ENCODE results near the gene CAPRIN2.

Gene CAPRIN2, protein sequence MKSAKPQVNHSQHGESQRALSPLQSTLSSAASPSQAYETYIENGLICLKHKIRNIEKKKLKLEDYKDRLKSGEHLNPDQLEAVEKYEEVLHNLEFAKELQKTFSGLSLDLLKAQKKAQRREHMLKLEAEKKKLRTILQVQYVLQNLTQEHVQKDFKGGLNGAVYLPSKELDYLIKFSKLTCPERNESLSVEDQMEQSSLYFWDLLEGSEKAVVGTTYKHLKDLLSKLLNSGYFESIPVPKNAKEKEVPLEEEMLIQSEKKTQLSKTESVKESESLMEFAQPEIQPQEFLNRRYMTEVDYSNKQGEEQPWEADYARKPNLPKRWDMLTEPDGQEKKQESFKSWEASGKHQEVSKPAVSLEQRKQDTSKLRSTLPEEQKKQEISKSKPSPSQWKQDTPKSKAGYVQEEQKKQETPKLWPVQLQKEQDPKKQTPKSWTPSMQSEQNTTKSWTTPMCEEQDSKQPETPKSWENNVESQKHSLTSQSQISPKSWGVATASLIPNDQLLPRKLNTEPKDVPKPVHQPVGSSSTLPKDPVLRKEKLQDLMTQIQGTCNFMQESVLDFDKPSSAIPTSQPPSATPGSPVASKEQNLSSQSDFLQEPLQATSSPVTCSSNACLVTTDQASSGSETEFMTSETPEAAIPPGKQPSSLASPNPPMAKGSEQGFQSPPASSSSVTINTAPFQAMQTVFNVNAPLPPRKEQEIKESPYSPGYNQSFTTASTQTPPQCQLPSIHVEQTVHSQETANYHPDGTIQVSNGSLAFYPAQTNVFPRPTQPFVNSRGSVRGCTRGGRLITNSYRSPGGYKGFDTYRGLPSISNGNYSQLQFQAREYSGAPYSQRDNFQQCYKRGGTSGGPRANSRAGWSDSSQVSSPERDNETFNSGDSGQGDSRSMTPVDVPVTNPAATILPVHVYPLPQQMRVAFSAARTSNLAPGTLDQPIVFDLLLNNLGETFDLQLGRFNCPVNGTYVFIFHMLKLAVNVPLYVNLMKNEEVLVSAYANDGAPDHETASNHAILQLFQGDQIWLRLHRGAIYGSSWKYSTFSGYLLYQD

DNA sequence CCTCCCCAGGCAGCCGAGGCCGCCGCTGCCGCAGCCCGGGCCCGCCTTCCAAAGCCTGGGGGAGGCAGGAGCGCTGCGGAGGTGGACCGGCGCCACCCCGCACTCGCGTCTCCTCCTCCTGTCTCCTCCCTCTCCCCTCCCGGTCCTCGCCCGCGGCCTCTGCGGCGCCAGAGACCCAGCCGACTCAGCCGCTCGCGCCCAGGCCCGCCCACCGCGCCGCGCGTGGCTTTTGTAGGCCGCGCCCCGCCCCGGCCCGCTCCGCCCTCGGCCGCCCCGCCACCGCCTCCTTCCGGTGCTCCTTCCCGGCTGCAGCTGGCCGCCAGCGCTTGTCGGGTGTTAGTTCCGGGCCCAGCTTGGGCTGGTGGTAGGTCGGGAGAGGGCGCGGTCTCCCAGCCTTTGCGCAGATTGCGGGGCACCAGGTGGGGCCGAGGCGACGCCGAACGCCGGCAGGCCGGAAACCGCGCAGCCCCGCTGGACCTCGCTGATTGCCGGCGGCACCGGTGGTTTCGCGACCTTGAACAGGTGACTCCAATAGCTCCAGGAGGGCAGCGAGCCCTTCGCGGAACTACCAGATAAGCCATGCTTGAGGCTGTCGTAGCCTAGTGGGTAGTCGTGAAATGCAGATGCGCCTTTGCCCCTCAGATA, at the start of gene CAPRIN2:
CAPRIN2 (minus strand) TSS at position 202 of the 645 bp plus-strand sequence. CDS start 1,431 bp downstream, outside the sequence.
- peak; percentile 85 to 88 for DNase-seq (ENCODE audit: low read depth in 2 of 2)

DNA sequence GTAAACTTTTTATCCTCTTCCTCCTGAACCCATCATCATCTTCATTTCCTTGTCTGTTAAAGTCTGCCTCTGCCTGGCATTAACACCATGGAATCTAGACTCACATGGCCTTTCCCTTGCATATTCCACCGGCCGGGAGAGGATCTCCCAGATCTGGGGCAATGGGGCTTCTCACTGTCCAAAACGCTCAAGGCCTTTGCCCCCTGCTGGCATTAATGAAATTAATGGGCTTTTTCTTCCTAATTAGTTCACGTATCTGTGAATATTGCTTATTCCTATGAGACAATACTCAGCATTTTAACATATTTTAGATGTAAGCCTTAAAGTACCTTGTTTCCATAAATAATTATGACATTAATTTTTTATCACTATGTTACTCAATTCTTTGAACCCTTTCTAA, 42.9 kb upstream of the CAPRIN2 start:
- DNase-seq (ENCODE audit: low read depth in 2 of 2) = no peak

- no peak for DNase-seq (ENCODE audit: low read depth in 2 of 2)
Observed at GRCh38 chr12:30796891-30797371, 42.2 kb upstream of the CAPRIN2 start.

- DNase-seq (ENCODE audit: low read depth in 2 of 2) = no peak
Observed at GRCh38 chr12:30796313-30796780, 41.6 kb upstream of the CAPRIN2 start.

DNA sequence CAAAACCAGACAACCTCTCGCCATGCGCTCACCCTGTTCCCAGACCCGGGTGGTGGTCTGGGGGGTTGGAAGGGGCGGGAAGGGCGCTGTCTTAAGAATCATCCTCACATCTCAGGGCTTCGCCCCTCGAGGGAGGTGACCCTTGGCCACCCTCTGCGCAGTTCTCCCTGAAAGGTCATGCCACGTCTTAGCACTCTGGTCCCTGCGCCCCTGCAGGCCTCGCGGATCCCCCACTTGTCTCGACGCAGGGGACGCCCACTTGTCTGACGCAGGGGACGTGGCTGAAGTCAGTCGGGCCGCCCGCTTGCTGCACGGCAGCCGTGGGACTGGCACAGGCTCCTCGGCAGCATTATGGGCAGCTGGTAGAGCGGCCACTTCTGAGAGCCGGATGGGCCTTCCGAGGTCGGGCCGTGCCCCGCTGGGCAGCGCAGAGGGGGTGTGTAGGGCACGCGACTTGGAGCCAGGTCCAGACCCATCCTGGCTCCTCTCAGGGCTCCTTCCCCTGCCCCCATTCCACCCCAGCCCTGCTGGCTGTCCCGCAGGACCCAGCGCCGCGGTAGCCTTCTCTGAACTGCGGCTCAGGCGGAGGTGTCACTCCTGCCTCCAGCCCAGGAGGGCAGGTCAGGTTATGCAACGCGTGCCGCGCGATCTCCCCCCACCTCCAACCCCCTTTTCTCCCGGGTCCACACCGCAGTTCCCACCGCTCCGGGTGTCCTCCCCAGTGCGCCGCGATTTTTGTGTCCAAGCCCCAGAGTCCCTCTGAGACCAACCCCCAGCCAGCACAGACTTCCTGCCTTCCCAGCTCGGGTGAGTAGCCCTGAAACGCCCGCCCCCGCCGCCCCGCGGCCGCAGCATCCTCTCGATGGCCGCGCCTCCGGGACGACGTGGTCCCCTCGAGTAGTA, 40.9 kb upstream of the CAPRIN2 start:
- DNase-seq (ENCODE audit: low read depth in 2 of 2) = no peak

DNA sequence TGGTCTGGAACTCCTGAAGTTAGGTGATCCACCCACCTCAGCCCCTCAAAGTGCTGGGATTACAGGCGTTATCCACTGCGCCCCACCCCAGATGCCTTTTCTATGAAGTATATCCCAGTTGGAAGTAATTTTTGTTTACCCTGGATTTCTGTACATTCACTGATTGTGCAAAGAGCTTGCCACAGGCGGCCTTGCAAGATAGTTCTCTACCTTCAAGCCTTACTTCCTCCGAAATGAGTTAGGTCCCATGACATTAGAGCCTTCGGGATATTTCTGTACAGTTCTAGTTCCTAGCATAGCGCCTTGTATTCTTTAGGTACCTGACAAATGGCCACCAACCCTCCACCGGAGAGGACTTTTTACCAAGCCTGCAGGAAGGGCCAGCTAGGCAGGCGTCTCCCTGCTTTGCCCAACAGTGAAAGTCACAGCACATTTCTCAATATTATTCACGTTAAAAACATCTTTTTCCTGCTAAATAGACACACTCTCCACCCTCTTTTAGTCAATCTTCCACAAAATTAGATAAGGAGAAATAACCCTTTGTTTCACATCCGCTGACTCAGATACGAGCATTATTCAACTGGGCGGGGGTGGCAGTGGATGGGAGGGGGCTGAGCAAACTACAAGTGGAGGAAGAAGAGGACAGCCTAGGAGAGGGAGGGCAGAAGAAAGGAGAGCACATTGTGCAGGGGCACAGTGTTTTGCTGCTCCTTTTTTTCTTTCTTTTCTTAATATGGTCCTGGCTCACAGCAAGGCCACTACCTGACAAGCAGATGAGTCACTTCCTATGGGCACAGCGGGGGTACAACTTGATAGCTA, 40.0 kb upstream of the CAPRIN2 start:
- no peak for DNase-seq (ENCODE audit: low read depth in 2 of 2)

DNA sequence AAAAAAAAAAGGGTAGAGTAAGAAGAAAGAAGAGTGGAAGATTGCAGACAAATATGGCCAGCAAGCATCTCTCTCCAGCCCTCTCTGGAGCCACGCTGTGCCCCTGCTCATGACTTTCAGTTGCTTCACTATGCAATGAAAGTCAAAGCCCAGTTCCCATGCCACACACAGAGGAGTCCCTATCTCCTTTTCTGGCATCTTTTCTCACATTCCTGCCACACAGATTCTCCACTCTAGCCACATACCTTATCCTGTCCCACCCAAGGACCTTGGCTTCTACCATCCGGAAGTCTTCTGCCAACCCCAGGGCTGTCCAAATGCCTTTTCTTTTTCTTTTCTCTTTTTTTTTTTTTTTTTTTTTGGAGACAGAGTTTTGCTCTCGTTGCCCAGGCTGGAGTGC, 39.3 kb upstream of the CAPRIN2 start:
- DNase-seq (ENCODE audit: low read depth in 2 of 2) = no peak

DNA sequence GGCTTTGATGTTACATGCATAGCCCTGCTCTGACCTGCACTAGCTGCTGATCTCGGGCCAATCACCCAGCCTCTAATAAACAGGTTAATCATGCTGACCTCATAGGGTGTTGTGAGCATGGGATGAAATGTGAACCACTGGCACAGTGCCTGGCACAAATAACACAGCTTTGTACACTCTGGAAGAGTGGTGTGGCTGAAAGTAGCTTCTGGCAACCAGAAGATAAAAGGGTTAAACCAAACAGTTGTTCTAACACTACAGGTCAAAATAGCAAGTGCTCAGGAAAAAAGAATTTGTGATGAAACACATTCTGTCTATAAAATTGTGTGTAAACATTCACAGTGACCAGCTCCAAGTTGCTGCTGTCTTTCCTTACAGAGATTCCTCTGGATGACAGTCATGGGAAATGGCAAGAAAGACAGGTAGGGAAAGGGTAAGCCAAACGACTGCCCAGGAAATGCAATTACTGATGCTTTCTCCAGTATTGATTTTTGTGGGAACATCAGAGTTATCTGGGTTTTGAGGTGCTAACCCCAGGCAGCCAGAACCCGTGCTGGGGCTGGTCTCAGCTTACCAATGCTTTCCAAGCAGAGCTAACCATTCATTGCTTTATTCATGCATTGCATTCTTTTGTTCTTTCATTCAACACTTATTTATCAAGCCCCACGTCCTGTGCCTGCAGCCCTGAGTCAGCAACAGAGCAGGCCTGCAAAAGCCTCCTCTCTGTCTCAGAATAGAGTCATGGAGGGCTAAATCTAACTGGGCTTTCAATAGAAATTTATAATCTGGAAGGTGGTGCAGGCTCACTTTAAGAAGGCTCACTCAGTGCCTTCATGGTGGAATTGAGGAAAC, 38.1 kb upstream of the CAPRIN2 start:
- DNase-seq (ENCODE audit: low read depth in 2 of 2) = no peak

DNA sequence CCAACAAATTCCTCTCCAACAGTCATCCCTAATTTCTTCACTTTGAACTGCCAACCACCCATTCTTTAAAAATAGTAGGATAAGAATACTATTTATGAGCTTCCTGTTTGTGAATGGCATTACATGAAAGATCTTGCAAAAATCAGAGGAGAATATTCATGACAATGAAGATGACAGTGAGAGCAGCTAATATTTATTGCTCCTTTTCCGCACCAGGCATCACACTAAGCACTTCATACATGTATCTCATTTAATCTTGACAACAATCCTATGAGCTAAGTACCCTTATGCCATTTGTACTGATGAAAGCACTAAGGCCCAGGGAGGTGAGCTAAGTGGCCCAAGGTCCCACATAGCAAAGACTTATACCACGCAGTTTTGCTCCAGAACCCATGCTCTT, 37.3 kb upstream of the CAPRIN2 start:
- DNase-seq (ENCODE audit: low read depth in 2 of 2) = no peak

GRCh38 chr12:30788754-30789153, 34.0 kb upstream of the CAPRIN2 start:
- no peak for DNase-seq (ENCODE audit: low read depth in 2 of 2)

DNA sequence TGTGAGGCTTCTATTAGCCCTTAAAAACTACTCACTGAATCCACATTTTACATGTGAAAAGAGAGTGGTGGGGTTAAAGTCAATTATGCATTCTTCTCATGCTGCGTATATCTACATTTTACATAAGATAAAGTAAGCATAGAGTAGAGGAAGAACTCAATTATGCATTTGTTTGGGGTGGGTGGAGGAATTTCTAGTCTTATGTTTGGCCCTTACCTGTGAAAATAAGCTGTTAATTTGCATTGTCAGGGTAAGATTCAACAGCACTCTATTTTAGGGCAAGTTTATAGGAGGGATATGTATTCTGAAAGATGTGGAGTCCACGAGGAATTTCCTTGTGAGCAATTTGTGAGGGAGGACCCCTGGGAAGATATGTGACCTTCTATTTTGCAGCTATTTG, 30.9 kb upstream of the CAPRIN2 start:
- no peak for DNase-seq (ENCODE audit: low read depth in 2 of 2)

DNA sequence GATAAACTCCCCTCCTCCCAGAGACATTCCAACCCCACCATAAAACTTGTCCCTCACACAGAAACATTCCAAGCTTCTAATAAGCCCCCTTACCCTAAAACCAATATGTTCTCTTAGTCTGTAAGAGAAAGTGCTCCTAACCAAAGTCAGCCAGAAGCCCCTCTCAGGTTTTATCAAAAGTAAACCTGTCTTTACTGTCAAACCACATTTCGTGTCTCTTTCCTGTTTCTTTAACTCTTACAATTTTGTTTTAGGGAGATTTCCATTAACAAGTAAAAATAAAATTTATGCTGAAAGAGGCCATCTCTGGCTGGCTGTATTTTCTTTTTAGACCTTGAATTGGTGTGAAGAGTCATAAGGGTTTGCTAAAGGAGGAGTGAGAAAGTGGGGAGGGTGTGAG, 29.8 kb upstream of the CAPRIN2 start:
- DNase-seq (ENCODE audit: low read depth in 2 of 2) = no peak

DNA sequence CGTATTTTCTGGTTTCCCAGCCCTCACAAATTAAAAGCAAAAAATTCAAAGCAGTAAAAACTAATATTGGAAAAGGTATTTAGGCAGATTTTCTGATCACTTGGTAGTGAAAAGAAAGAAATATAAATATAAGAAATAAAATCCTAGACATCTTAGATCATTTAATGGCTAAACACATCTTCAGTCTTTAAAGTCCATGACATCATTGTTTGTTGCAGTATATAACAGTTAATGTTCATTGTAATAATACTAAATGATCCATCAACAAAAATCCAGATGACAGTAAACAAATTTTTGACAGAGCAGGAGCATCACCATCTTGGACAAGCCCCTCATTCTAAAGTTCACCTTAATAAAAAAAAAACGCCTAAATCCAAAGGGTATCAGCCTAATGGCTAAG, 29.2 kb upstream of the CAPRIN2 start:
- DNase-seq (ENCODE audit: low read depth in 2 of 2) = no peak

GRCh38 chr12:30782316-30783173, 27.8 kb upstream of the CAPRIN2 start:
- no peak for DNase-seq (ENCODE audit: low read depth in 2 of 2)

- no peak for DNase-seq (ENCODE audit: low read depth in 2 of 2)
Observed at GRCh38 chr12:30779578-30779977, 24.8 kb upstream of the CAPRIN2 start.

GRCh38 chr12:30779178-30779577, 24.4 kb upstream of the CAPRIN2 start:
- no peak for DNase-seq (ENCODE audit: low read depth in 2 of 2)

DNA sequence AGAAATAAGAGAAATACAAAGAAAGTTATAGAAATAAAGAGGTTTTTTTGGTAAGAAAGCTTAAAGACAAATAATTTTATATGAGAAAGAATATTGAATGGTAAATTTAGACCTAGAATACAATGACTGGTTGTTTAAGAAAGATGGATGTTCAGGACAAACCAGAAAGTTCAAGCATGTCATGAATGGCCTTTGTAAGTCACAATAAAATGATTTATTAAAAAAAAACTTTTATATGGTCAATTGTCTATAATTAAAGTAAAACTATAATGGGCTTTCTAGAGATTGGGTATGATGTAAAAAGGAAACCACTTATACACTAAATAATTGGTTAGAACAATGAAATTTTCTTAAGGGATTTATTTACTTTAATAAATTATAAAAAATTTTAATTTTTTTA, 19.8 kb upstream of the CAPRIN2 start:
- DNase-seq (ENCODE audit: low read depth in 2 of 2) = no peak

- DNase-seq (ENCODE audit: low read depth in 2 of 2) = no peak
Observed at GRCh38 chr12:30769802-30770201, 15.1 kb upstream of the CAPRIN2 start.
